HG02588 (cell line): ENCODE data around the gene RGS6.

Experiments used
- ATAC-seq: cut with Tn5 transposase; IDR thresholded peaks from one replicate; pipeline ENCODE4 v1.9.1; 2021; ENCODE audit warnings: mild to moderate bottlenecking, moderate library complexity; ENCODE audit not compliant: unreplicated experiment

The RGS6 gene

GRCh38 chr14:72389200-72389599 lies 457.0 kb downstream of the RGS6 start:
- no peak for ATAC-seq

- no peak for ATAC-seq
These were observed 468.9 kb downstream of the RGS6 start for GRCh38 chr14:72401101-72401625.

- ATAC-seq, result no peak
These were observed 469.6 kb downstream of the RGS6 start for GRCh38 chr14:72401632-72402376.

- no peak for ATAC-seq
These were observed 470.1 kb downstream of the RGS6 start for GRCh38 chr14:72402377-72402772.

GRCh38 chr14:72404106-72404774 lies 472.0 kb downstream of the RGS6 start:
- no peak for ATAC-seq

- no peak for ATAC-seq
These were observed 472.8 kb downstream of the RGS6 start for GRCh38 chr14:72404998-72405397.

GRCh38 chr14:72408020-72408419 lies 475.8 kb downstream of the RGS6 start:
- no peak for ATAC-seq

GRCh38 chr14:72409047-72409446 lies 476.8 kb downstream of the RGS6 start:
- ATAC-seq, result no peak

GRCh38 chr14:72416081-72416849 lies 484.0 kb downstream of the RGS6 start:
- ATAC-seq, result no peak

- no peak for ATAC-seq
These were observed 484.7 kb downstream of the RGS6 start for GRCh38 chr14:72416892-72417291.

GRCh38 chr14:72418806-72419205 lies 486.6 kb downstream of the RGS6 start:
- no peak for ATAC-seq

GRCh38 chr14:72419226-72419775 lies 487.1 kb downstream of the RGS6 start:
- ATAC-seq, result no peak

- no peak for ATAC-seq
These were observed 488.7 kb downstream of the RGS6 start for GRCh38 chr14:72420749-72421474.

GRCh38 chr14:72423957-72424356 lies 491.7 kb downstream of the RGS6 start:
- ATAC-seq, result no peak

- ATAC-seq, result no peak
These were observed 498.2 kb downstream of the RGS6 start for GRCh38 chr14:72430457-72430856.

GRCh38 chr14:72432748-72433147 lies 500.5 kb downstream of the RGS6 start:
- ATAC-seq, result no peak

- no peak for ATAC-seq
These were observed 501.3 kb downstream of the RGS6 start for GRCh38 chr14:72433511-72433910.

- ATAC-seq, result no peak
These were observed 502.6 kb downstream of the RGS6 start for GRCh38 chr14:72434856-72435255.

- ATAC-seq, result no peak
These were observed 507.5 kb downstream of the RGS6 start for GRCh38 chr14:72439707-72440106.

GRCh38 chr14:72443256-72443655 lies 511.0 kb downstream of the RGS6 start:
- no peak for ATAC-seq
